Sigmoid colon (tissue), 4 donors: ENCODE data around the gene ETV6.

Experiments
- EP300 ChIP-seq, 4 donors: sonication (generic); formaldehyde crosslinking; IDR thresholded peaks; one replicate each; pipeline ENCODE4 v1.6.1; 2017; ENCODE audit warnings: antibody characterized with exemption in 4 of 4
- POLR2AphosphoS5 ChIP-seq, 4 donors: sonication (generic); formaldehyde crosslinking; IDR thresholded peaks; one replicate each; pipeline ENCODE4 v1.6.1; 2017; ENCODE audit warnings: antibody characterized with exemption in 4 of 4
- TF ChIP-seq, protein P1 (sequence below), 4 experiments: fragments of 450-650 bp in 3 of 4; fragments of 200-600 bp in 1 of 4; IDR thresholded peaks; one replicate each; pipeline ENCODE4 v1.5.1; 2016 to 2019; ENCODE audit warnings: antibody characterized with exemption in 4 of 4, mild to moderate bottlenecking in 3 of 4, moderate library complexity in 2 of 4

DNA sequence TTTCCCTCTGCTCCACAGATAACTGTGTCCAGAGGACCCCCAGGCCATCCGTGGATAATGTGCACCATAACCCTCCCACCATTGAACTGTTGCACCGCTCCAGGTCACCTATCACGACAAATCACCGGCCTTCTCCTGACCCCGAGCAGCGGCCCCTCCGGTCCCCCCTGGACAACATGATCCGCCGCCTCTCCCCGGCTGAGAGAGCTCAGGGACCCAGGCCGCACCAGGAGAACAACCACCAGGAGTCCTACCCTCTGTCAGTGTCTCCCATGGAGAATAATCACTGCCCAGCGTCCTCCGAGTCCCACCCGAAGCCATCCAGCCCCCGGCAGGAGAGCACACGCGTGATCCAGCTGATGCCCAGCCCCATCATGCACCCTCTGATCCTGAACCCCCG is 219.9 kb downstream of the ETV6 start:
- TF ChIP-seq POLR2AphosphoS5 (IDR thresholded peaks at IDR 0.05) = no peak
- no peak for TF ChIP-seq EP300 (IDR thresholded peaks at IDR 0.05)
- TF ChIP-seq, protein P1, sequence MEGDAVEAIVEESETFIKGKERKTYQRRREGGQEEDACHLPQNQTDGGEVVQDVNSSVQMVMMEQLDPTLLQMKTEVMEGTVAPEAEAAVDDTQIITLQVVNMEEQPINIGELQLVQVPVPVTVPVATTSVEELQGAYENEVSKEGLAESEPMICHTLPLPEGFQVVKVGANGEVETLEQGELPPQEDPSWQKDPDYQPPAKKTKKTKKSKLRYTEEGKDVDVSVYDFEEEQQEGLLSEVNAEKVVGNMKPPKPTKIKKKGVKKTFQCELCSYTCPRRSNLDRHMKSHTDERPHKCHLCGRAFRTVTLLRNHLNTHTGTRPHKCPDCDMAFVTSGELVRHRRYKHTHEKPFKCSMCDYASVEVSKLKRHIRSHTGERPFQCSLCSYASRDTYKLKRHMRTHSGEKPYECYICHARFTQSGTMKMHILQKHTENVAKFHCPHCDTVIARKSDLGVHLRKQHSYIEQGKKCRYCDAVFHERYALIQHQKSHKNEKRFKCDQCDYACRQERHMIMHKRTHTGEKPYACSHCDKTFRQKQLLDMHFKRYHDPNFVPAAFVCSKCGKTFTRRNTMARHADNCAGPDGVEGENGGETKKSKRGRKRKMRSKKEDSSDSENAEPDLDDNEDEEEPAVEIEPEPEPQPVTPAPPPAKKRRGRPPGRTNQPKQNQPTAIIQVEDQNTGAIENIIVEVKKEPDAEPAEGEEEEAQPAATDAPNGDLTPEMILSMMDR (IDR thresholded peaks at IDR 0.05) = no peak
